HEK293 (cell line): ENCODE results near the gene ATP2B3.

Experiments
- CTCF ChIA-PET: fragments of 350-600 bp; formaldehyde crosslinking; extraction: SDS; loops from one replicate; lab custom pipeline; 2021; ENCODE audit warnings: antibody characterized with exemption; lab: Yijun Ruan, JAX
- POLR2A ChIA-PET: fragments of 300-600 bp; formaldehyde crosslinking; extraction: SDS; loops from one replicate; lab custom pipeline; 2020; ENCODE audit warnings: antibody characterized with exemption, inconsistent platforms; lab: Yijun Ruan, JAX
- H3K27ac ChIP-seq: fragments of 200-500 bp; sonication (Bioruptor generic); 2 replicates; pipeline ENCODE4 v1.5.1; 2014; ENCODE audit warnings: low read depth, low read length, control low read depth, inconsistent platforms; ENCODE audit errors: extremely low read depth
- H3K36me3 ChIP-seq, 2 experiments: fragments of 200-500 bp in 1 of 2; sonication (Bioruptor generic) in 1 of 2; 1 replicate in 1 of 2; 2 replicates in 1 of 2; pipeline ENCODE4 v1.5.1; 2014 to 2017; ENCODE audit warnings: inconsistent platforms in 2 of 2, low read length in 2 of 2; ENCODE audit not compliant: control insufficient read depth in 2 of 2, insufficient read depth in 1 of 2
- H3K4me1 ChIP-seq: fragments of 200-500 bp; sonication (Bioruptor generic); 2 replicates; pipeline ENCODE4 v1.5.1; 2014; ENCODE audit warnings: mild to moderate bottlenecking, low read length, inconsistent platforms; ENCODE audit not compliant: control insufficient read depth, insufficient read depth
- H3K4me3 ChIP-seq: 2 replicates; pipeline ENCODE4 v1.5.1; 2011; ENCODE audit warnings: low read depth, mild to moderate bottlenecking, control low read depth, low read length, moderate library complexity
- H3K9me3 ChIP-seq: fragments of 200-500 bp; sonication (Bioruptor generic); 2 replicates; pipeline ENCODE4 v1.5.1; 2014; ENCODE audit warnings: low read depth, low read length, inconsistent platforms; ENCODE audit not compliant: control insufficient read depth, insufficient read depth
- EGR2 ChIP-seq: fragments of 450-650 bp; formaldehyde crosslinking; IDR thresholded peaks from 2 replicates; pipeline ENCODE4 v1.5.1; 2016; ENCODE audit warnings: low read depth, missing biosample characterization, missing genetic modification characterization
- HOXD13 ChIP-seq: sonication (generic); formaldehyde crosslinking; IDR thresholded peaks from 2 replicates; pipeline ENCODE4 v1.8.0; 2022; ENCODE audit warnings: missing genetic modification reagents, borderline replicate concordance
- REPIN1 ChIP-seq: fragments of 450-650 bp; formaldehyde crosslinking; IDR thresholded peaks from 2 replicates; pipeline ENCODE4 v1.5.1; 2017; ENCODE audit warnings: missing biosample characterization, missing genetic modification characterization, low read depth
- ZFHX2 ChIP-seq: fragments of 450-650 bp; formaldehyde crosslinking; conservative IDR thresholded peaks from 2 replicates; pipeline ENCODE4 v1.5.1; 2016; ENCODE audit warnings: missing biosample characterization, missing genetic modification characterization
- ZFP37 ChIP-seq: fragments of 450-650 bp; formaldehyde crosslinking; IDR thresholded peaks from 2 replicates; pipeline ENCODE4 v1.5.1; 2016; ENCODE audit warnings: missing biosample characterization, missing genetic modification characterization
- ZIC2 ChIP-seq: fragments of 450-650 bp; formaldehyde crosslinking; IDR thresholded peaks from 2 replicates; pipeline ENCODE4 v1.5.1; 2016; ENCODE audit warnings: missing biosample characterization, missing genetic modification characterization
- ZNF10 ChIP-seq: fragments of 450-650 bp; formaldehyde crosslinking; IDR thresholded peaks from 2 replicates; pipeline ENCODE4 v1.5.1; 2017; ENCODE audit warnings: missing biosample characterization, missing genetic modification characterization
- ZNF112 ChIP-seq: fragments of 450-650 bp; formaldehyde crosslinking; IDR thresholded peaks from 2 replicates; pipeline ENCODE4 v1.5.0; 2017; ENCODE audit warnings: missing biosample characterization, missing genetic modification characterization
- ZNF157 ChIP-seq: fragments of 450-650 bp; formaldehyde crosslinking; IDR thresholded peaks from 2 replicates; pipeline ENCODE4 v1.5.1; 2016; ENCODE audit warnings: missing biosample characterization, missing genetic modification characterization
- ZNF184 ChIP-seq: fragments of 450-650 bp; IDR thresholded peaks from 2 replicates; pipeline ENCODE4 v1.5.1; 2018; ENCODE audit warnings: missing biosample characterization, mild to moderate bottlenecking, missing genetic modification characterization
- ZNF202 ChIP-seq: fragments of 450-650 bp; formaldehyde crosslinking; IDR thresholded peaks from 2 replicates; pipeline ENCODE4 v1.5.1; 2016; ENCODE audit warnings: missing biosample characterization, missing genetic modification characterization, borderline replicate concordance
- ZNF404 ChIP-seq: fragments of 450-650 bp; formaldehyde crosslinking; IDR thresholded peaks from 2 replicates; pipeline ENCODE4 v1.5.1; 2017; ENCODE audit warnings: missing biosample characterization, missing genetic modification characterization
- ZNF664 ChIP-seq: fragments of 450-650 bp; formaldehyde crosslinking; IDR thresholded peaks from 2 replicates; pipeline ENCODE4 v1.5.1; 2016; ENCODE audit warnings: missing biosample characterization, missing genetic modification characterization
- ZNF707 ChIP-seq: fragments of 450-650 bp; formaldehyde crosslinking; IDR thresholded peaks from 2 replicates; pipeline ENCODE4 v1.5.1; 2016; ENCODE audit warnings: missing biosample characterization, missing genetic modification characterization
- ZNF768 ChIP-seq: fragments of 450-650 bp; formaldehyde crosslinking; IDR thresholded peaks from 2 replicates; pipeline ENCODE4 v1.5.1; 2018; ENCODE audit warnings: missing biosample characterization, mild to moderate bottlenecking, missing genetic modification characterization
- ZNF792 ChIP-seq: fragments of 450-650 bp; formaldehyde crosslinking; IDR thresholded peaks from 2 replicates; pipeline ENCODE4 v1.5.1; 2016; ENCODE audit warnings: missing biosample characterization, missing genetic modification characterization
- ZXDB ChIP-seq: fragments of 450-650 bp; formaldehyde crosslinking; IDR thresholded peaks from 2 replicates; pipeline ENCODE4 v1.5.1; 2016; ENCODE audit warnings: missing biosample characterization, missing genetic modification characterization
- TF ChIP-seq, protein P1 (sequence below): fragments of 450-650 bp; formaldehyde crosslinking; IDR thresholded peaks from 2 replicates; pipeline ENCODE4 v1.5.1; 2016; ENCODE audit warnings: missing biosample characterization, missing genetic modification characterization, borderline replicate concordance
- TF ChIP-seq, protein P2 (sequence below): fragments of 450-650 bp; formaldehyde crosslinking; IDR thresholded peaks from 2 replicates; pipeline ENCODE4 v1.5.1; 2016; ENCODE audit warnings: missing biosample characterization, missing genetic modification characterization
- TF ChIP-seq, protein P3 (sequence below): fragments of 450-650 bp; IDR thresholded peaks from 2 replicates; pipeline ENCODE4 v1.5.1; 2018; ENCODE audit warnings: missing biosample characterization, missing genetic modification characterization

The ATP2B3 gene

DNA sequence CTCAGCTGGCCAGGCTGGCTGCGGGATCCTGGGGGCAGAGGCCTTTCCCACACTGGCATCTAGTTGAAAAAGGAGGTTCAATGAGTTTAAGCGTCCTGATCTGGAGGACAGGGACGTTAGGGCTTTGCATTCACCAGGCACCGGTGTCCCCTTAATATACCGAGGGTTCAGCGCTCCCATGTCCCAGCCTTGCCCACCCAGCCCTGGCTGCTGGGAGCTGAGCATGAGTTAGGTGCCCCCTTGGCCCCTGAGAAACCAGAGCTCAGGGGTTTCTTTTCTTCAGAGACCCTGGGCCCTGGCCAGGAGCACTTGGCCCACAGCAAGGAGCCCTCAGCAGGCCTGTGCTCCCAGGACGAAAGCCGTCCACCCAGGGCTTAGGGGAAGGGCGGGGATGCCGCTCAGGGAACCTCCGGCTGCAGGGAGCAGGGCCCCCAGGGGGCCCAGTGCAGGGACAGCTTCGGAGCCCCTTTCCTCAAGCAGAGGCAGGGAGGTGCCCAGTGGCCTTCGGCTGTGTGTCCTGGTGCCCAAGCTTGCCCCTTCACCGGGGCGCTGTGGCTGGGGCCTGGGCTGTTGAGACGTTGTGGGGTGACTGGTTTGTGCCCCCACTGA lies 108.7 kb downstream of the ATP2B3 start:
- H3K36me3 ChIP-seq = no peaks in the 10 kb centered on the region
- H3K27ac ChIP-seq = no peak overlapping the region
- H3K4me1 ChIP-seq = no peaks in the 10 kb centered on the region
- no peaks in the 10 kb centered on the region for H3K9me3 ChIP-seq
- no peak overlapping the region for H3K4me3 ChIP-seq
- TF ChIP-seq, protein P1, sequence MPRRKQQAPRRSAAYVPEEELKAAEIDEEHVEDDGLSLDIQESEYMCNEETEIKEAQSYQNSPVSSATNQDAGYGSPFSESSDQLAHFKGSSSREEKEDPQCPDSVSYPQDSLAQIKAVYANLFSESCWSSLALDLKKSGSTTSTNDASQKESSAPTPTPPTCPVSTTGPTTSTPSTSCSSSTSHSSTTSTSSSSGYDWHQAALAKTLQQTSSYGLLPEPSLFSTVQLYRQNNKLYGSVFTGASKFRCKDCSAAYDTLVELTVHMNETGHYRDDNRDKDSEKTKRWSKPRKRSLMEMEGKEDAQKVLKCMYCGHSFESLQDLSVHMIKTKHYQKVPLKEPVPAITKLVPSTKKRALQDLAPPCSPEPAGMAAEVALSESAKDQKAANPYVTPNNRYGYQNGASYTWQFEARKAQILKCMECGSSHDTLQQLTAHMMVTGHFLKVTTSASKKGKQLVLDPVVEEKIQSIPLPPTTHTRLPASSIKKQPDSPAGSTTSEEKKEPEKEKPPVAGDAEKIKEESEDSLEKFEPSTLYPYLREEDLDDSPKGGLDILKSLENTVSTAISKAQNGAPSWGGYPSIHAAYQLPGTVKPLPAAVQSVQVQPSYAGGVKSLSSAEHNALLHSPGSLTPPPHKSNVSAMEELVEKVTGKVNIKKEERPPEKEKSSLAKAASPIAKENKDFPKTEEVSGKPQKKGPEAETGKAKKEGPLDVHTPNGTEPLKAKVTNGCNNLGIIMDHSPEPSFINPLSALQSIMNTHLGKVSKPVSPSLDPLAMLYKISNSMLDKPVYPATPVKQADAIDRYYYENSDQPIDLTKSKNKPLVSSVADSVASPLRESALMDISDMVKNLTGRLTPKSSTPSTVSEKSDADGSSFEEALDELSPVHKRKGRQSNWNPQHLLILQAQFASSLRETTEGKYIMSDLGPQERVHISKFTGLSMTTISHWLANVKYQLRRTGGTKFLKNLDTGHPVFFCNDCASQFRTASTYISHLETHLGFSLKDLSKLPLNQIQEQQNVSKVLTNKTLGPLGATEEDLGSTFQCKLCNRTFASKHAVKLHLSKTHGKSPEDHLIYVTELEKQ (tag by site-specific recombination) = no peak
- peak; percentile 15; the same call in 1 of the 2 replicates for TF ChIP-seq ZIC2
- TF ChIP-seq REPIN1 (tag by site-specific recombination) = no peak
- TF ChIP-seq, all 188 proteins: peak for 1
- ChIA-PET POLR2A (no interaction called here), CTCF (interaction anchor here (1.1 kb wide), 2 partner anchors 10 to 71 kb away, joined by 3 to 8 read pairs; no protein-coding TSS in a partner anchor)

DNA sequence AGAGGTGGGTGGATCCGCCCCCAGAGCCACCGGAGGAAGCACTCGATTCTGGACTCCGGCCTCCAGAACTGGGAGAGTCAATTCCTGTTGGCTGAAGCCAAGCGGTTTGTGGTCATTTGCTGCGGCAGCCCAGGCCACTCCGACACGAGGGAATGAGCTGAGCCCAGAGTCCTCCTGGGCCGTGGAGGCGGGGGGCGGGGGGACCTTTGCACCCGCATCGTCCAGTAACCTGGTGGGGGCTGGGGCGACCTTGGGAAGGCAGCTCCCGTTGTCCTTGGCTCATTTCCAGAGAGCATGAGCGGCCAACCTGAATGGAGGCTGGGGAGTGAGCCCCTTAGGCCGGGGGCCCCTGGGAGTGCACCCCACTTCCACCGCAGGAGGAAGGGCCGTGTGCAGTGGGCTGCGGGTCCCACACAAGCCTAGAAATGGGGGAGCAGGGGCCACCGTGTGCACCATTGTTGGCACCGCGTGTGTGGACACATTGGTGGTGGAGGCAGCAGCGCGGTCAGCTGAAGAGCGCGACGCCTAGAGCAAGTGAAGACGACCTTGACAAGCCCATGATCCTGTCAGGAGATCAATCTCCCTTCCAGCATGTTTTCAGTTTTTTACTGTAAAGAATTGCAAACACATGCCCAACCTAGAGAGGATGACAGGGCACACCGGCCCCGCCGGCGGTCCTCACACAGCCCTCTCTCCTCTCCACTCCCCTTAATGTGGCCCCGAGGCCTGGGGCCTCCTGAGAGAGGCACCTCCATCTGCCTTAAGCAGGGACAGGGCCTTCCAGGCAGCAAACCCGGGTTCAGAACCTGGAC lies 109.6 kb downstream of the ATP2B3 start:
- Histone ChIP-seq H3K9me3 (no peaks in the 10 kb centered on the region), H3K27ac (no peak overlapping the region), H3K36me3 (no peaks in the 10 kb centered on the region), H3K4me3 (no peak overlapping the region), H3K4me1 (no peaks in the 10 kb centered on the region)
- ChIA-PET POLR2A (no interaction called here), CTCF (interaction anchor here (0.6 kb wide), 1 partner anchor 42 kb away, joined by 3 read pairs; no protein-coding TSS in a partner anchor)
- TF ChIP-seq ZNF404 (tag by site-specific recombination) (no peak), EGR2 (tag by site-specific recombination) (0 out of 2 replicates have a peak, but pooled peaks have one; percentile 30)
- TF ChIP-seq, all 188 proteins: peak for 1

DNA sequence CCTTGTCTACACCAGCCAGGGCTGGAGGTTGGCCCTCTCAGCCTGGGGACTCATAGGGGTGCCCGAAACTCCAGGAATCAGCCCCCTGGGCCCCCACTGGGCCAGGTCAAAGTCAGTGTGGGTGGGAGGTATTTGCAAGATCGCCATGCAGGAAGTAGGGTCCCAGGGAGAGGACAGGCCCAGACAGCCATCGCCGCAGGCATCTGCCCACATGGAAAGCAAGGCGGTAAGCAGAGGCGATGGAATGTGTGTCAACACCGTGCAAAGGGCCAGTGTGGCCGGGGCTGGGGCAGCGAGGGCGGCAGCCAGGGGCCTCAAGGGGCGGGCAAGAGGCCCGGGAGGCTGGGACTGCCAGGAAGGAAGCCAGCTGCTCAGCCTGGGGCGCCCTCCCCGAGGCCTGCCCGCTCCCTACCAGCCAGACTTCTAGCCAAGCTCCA lies 110.3 kb downstream of the ATP2B3 start:
- Histone ChIP-seq H3K4me1 (no peaks in the 10 kb centered on the region), H3K27ac (no peak overlapping the region), H3K9me3 (no peaks in the 10 kb centered on the region), H3K36me3 (no peaks in the 10 kb centered on the region), H3K4me3 (no peak overlapping the region)
- POLR2A ChIA-PET = no interaction called here
- TF ChIP-seq EGR2 (tag by site-specific recombination) (peak; percentile 71), ZNF792 (tag by site-specific recombination) (no peak), ZFHX2 (tag by site-specific recombination) (peak; percentile 74), ZFP37 (tag by site-specific recombination) (no peak), ZNF184 (tag by site-specific recombination) (no peak)
- CTCF ChIA-PET = interaction anchor here (0.6 kb wide), 2 partner anchors 17 to 42 kb away, joined by 3 read pairs; no protein-coding TSS in a partner anchor

DNA sequence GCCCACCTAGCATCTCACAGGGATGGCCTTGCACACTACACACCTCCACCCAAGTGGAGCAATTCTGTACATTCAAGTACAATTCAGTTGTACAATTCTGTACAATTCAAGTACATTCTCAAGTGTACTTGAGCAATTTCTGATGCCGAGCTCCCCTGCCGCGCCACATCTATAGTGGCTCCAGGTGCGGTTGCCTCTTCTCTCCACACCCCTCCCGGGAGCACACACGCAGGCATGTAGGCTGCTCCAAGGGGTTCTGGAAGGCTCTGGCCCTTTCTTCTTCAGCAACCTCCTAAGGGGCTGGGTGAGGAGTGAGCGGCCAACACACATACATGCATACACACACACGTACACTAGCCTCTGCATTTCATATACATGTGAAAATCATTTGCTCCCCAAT lies 110.7 kb downstream of the ATP2B3 start:
- CTCF ChIA-PET = interaction anchor here (0.6 to 0.7 kb wide), 3 partner anchors 17 to 41 kb away, joined by 3 read pairs; no protein-coding TSS in a partner anchor
- Histone ChIP-seq H3K4me1 (no peaks in the 10 kb centered on the region), H3K9me3 (no peaks in the 10 kb centered on the region), H3K27ac (no peak overlapping the region), H3K36me3 (no peaks in the 10 kb centered on the region), H3K4me3 (no peak overlapping the region)
- POLR2A ChIA-PET = no interaction called here
- TF ChIP-seq ZNF707 (tag by site-specific recombination) = no peak
- TF ChIP-seq ZNF664 (tag by site-specific recombination) = no peak
- TF ChIP-seq ZNF10 (tag by site-specific recombination) = no peak
- no peak for TF ChIP-seq ZXDB (tag by site-specific recombination)
- TF ChIP-seq, protein P2, sequence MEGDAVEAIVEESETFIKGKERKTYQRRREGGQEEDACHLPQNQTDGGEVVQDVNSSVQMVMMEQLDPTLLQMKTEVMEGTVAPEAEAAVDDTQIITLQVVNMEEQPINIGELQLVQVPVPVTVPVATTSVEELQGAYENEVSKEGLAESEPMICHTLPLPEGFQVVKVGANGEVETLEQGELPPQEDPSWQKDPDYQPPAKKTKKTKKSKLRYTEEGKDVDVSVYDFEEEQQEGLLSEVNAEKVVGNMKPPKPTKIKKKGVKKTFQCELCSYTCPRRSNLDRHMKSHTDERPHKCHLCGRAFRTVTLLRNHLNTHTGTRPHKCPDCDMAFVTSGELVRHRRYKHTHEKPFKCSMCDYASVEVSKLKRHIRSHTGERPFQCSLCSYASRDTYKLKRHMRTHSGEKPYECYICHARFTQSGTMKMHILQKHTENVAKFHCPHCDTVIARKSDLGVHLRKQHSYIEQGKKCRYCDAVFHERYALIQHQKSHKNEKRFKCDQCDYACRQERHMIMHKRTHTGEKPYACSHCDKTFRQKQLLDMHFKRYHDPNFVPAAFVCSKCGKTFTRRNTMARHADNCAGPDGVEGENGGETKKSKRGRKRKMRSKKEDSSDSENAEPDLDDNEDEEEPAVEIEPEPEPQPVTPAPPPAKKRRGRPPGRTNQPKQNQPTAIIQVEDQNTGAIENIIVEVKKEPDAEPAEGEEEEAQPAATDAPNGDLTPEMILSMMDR (tag by site-specific recombination) = no peak
- TF ChIP-seq ZNF768 = no peak
- TF ChIP-seq ZNF112 (tag by site-specific recombination) = no peak
- TF ChIP-seq, protein P3, sequence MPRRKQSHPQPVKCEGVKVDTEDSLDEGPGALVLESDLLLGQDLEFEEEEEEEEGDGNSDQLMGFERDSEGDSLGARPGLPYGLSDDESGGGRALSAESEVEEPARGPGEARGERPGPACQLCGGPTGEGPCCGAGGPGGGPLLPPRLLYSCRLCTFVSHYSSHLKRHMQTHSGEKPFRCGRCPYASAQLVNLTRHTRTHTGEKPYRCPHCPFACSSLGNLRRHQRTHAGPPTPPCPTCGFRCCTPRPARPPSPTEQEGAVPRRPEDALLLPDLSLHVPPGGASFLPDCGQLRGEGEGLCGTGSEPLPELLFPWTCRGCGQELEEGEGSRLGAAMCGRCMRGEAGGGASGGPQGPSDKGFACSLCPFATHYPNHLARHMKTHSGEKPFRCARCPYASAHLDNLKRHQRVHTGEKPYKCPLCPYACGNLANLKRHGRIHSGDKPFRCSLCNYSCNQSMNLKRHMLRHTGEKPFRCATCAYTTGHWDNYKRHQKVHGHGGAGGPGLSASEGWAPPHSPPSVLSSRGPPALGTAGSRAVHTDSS (tag by site-specific recombination) = no peak
- TF ChIP-seq ZNF157 (tag by site-specific recombination) = no peak
- no peak for TF ChIP-seq HOXD13 (CRISPR knock-in tag)
- TF ChIP-seq ZNF202 = no peak
